NCI-H2029 treated with DMSO at 0.1 percent for 48 hours (cell line): ENCODE data around the gene LYPD8.

Experiments
- DNase-seq: peaks from one replicate; lab custom pipeline; 2025; lab: John Stamatoyannopoulos, UW

LYPD8 gene

GRCh38 chr1:248757784-248758195 lies 2.2 kb upstream of the LYPD8 start:
- DNase-seq = no peak

- no peak for DNase-seq
Measured at GRCh38 chr1:248756636-248757035, 1.1 kb upstream of the LYPD8 start.

GRCh38 chr1:248756151-248756550 lies 592 bp upstream of the LYPD8 start:
- no peak for DNase-seq

GRCh38 chr1:248753708-248754280 lies 1.8 kb downstream of the LYPD8 start:
- no peak for DNase-seq

GRCh38 chr1:248753029-248753594 lies 2.4 kb downstream of the LYPD8 start:
- DNase-seq = no peak

GRCh38 chr1:248752161-248753028 lies 3.2 kb downstream of the LYPD8 start:
- no peak for DNase-seq

GRCh38 chr1:248751635-248752034 lies 3.9 kb downstream of the LYPD8 start:
- no peak for DNase-seq

- no peak for DNase-seq
Measured at GRCh38 chr1:248751142-248751541, 4.4 kb downstream of the LYPD8 start.

GRCh38 chr1:248750496-248750895 lies 5.1 kb downstream of the LYPD8 start:
- no peak for DNase-seq

- no peak for DNase-seq
Measured at GRCh38 chr1:248748211-248748610, 7.3 kb downstream of the LYPD8 start.

- no peak for DNase-seq
Measured at GRCh38 chr1:248740876-248741275, 14.7 kb downstream of the LYPD8 start.

GRCh38 chr1:248739572-248740205 lies 15.9 kb downstream of the LYPD8 start:
- DNase-seq = no peak

GRCh38 chr1:248737457-248737856 lies 18.1 kb downstream of the LYPD8 start:
- DNase-seq = no peak

GRCh38 chr1:248736977-248737376 lies 18.6 kb downstream of the LYPD8 start:
- no peak for DNase-seq

- no peak for DNase-seq
Measured at GRCh38 chr1:248733566-248733965, 22.0 kb downstream of the LYPD8 start.

- no peak for DNase-seq
Measured at GRCh38 chr1:248730507-248731335, 24.8 kb downstream of the LYPD8 start.

GRCh38 chr1:248714248-248714647 lies 41.3 kb downstream of the LYPD8 start:
- DNase-seq = no peak

- no peak for DNase-seq
Measured at GRCh38 chr1:248710305-248710900, 45.2 kb downstream of the LYPD8 start.

- no peak for DNase-seq
Measured at GRCh38 chr1:248704606-248705005, 51.0 kb downstream of the LYPD8 start.

GRCh38 chr1:248703674-248704073 lies 51.9 kb downstream of the LYPD8 start:
- DNase-seq = no peak

- DNase-seq = no peak
Measured at GRCh38 chr1:248702714-248703113, 52.8 kb downstream of the LYPD8 start, which contains the start of gene OR14I1. Gene OR14I1, minus strand, starts transcription at chr1:248702766.
